COR-L47 (cell line): ENCODE measurements around the gene DMRTA1.
A peak's percentile ranks its signal among the peaks of the same experiment; 100 is the strongest.
"Not testable (repeated sequence)": the region's sequence is repeated elsewhere in the genome, so short reads cannot be mapped to it uniquely, and the experiment has no call there.

ENCODE experiments used
- DNase-seq: peaks from one replicate; lab custom pipeline; 2025; lab: John Stamatoyannopoulos, UW

DMRTA1 gene, protein sequence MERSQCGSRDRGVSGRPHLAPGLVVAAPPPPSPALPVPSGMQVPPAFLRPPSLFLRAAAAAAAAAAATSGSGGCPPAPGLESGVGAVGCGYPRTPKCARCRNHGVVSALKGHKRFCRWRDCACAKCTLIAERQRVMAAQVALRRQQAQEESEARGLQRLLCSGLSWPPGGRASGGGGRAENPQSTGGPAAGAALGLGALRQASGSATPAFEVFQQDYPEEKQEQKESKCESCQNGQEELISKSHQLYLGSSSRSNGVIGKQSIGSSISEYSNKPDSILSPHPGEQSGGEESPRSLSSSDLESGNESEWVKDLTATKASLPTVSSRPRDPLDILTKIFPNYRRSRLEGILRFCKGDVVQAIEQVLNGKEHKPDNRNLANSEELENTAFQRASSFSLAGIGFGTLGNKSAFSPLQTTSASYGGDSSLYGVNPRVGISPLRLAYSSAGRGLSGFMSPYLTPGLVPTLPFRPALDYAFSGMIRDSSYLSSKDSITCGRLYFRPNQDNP

DNA sequence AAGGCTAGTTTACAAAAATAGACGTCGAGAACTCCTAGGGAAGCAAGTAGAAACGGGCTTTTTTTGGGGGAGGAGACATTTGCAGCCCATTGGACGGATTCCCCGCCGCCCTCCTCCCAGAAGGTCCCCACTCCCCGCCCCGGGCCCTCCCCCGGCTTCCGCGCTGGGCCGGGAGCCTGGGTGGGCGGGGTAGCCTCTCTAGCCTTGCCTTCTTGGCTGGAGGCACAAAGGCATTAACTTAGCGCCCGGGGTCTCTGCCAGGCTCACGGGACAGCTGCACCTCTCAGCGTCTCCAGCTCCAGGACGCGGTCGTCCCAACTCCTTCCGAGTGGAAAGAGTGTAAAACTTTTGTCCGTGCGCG lies at the start of gene DMRTA1:
DMRTA1 (plus strand) TSS at position 236 of the 361 bp plus-strand sequence. CDS start 242 bp downstream, outside the sequence.
- DNase-seq: peak; percentile 72

DNA sequence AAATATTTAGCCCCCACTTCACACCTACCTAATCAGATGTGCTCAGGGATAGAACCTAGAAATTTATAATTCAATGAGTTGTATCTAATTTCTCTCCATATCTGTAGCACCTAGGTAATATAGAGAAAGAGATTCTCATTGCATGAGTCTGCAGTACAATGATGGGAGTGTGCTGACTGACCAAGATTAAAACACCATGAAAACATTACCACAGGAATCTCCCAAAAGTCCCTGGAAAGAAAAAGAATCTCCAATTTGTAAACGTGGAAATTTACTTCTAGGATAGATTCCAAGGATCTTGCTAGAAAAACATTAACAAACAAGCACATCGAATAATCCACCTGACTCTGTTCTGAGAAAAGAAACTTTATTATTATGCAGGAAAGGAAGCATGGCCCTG lies 45.0 kb upstream of the DMRTA1 start:
- no peak for DNase-seq

DNA sequence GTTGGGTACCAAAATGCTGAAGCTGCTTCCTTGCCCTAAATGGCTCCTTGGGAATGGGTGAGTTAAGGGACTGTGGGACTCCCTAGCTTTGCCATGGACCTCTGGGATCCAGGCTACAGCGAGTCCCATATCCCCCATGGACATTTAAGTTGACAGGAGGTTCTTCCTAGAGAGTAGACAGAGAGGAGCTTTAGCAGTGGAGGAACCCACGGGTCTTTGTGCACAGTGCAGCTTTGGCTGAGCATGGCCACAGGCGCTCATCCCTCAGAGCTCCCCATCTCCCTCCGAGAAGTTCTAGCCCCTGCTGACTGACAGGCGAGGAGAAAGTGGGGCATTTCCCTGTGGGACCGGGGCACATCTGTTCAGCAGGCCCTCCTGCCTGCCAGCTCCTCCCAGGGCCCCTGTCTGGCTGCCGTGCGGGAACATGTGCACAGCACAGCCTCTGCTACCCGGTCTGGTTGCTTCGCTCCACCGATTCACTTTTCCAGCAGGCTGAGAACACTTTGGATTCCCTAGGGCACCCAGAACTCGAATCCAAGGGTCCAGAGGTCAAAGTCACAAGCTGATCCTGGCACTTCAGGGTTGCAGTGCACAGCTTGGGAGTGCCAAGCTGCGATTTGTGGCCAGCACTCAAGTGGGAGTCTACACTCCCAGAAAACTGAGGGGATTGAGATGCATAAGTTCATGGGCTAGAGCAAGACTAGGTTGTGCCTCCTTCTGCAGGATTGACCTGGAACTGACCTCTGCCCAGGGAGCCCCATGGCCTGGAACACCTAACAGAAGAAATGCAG lies 40.6 kb upstream of the DMRTA1 start:
- no peak for DNase-seq

DNA sequence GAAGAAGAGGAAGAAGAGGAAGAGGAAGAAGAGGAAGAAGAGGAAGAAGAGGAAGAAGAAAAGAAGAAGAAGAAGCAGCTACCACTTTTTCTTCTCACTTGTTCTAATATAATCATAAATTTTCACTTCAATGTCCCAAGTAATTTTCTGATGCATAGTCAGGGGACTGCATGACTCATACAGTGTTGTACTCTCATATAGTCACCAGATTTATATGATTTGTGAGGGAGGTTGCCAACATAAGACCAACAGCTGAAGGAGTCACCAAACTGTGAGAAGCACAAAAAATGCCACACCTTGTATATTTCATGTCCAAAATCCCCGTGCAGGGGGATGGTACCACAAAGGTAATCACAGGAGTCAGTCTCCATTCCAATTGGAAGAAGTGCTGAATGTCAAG lies 32.7 kb upstream of the DMRTA1 start:
- no peak for DNase-seq

DNA sequence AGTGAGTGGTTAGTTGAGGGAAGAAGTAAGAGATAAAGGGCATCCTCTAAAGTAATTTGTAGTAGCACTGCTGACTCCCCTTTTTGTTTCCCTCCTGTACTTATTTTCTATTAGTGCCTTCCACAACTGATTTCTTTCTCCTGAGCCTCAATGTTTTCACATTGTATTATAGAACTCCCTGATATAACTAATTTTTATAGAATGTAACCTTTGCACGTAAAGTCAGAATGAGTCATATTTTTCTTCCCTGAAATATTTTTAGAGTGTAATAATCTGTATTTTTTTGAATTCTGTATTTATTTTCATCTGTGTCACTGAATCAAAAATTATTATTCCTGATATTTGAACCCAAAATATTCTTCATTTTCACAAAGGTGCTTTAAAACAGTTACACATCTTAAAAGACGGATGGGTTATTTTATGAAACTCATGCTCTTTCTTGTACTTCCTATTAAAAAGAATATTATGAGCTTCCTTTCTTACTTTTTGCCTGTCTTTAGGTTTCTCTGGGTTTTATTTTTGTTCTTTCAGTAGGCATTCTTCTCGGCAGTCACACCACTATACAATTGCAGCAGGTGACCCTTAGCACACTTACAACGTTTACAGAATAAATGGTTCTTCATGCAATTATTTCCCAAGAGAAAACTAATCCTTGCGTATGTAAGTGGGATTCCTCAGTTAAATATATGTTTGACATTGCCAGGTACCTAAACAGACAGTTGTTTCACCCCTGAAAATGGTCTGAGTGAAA lies 30.5 kb upstream of the DMRTA1 start:
- no peak for DNase-seq

DNA sequence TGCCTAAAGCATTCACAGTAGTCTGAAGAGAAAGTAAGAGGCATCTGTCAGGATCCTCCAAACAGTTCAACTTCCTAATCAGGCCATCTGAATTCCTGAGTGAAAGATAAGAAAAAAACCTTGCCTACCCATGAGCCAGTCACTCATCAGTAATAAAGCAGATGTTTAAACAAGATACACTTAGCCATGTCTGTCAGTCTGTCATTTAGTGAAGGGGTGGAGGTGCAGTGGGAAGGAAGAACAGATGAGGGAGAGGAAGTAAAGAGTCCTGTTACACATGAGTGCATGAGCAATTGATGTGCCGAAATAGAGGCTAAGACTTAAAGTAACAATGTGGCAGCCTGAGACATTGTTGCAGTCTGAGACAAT lies 29.9 kb upstream of the DMRTA1 start:
- no peak for DNase-seq

DNA sequence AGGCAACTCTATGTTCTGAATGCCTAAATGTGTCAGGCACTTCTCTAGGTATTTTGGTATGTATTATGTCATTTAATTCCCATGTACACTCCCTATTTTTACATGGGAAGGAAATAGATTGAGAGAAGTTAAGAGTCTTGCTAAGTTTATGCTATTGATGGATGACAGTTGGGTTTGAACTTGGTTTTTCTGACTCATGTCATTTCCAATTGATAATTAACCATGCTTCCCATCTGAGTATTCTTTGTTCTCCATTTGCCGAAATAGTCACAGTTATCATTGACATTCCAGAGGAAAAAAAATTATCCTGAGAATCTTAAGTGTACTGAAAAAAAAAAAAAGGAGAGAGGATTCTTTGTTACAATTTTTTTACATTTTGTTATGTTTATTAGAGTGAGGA lies 23.1 kb upstream of the DMRTA1 start:
- no peak for DNase-seq

DNA sequence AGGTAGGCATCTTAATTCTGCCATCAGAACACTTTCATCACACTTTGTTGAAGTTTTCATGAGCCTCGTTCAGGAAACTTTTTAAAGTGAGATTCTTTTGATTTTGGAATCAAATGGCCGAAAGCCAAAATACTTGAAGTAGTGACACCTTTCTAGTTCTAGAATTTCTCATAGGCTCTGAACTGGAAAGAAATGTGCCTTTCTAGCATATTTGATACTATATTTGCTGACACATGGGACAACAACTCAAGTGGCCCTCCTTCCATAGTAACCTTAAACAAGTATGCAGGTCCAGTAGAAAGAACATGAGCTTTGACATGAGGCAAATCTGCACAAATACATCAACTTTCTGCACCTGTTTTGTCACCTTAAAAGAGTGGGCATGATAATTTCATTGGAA lies 22.0 kb upstream of the DMRTA1 start:
- no peak for DNase-seq

DNA sequence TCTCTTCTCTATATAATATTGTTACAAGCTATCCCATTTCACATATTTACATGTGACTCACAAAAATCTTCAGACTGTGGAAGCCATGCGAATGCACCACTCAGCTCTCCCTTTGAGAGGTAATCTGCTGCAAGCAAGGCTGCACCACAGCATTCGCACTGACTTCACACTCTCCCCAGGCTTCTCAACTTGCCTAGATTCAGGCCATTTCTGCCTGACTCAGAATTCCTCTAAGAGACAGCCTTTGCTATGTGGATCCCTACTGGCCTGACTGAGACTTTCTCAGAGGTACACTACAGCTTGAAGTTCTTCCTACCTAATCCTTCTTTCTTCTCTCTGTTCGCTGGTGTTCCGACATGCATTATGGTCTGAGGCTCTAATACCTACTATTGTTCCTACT lies 21.1 kb upstream of the DMRTA1 start:
- no peak for DNase-seq

DNA sequence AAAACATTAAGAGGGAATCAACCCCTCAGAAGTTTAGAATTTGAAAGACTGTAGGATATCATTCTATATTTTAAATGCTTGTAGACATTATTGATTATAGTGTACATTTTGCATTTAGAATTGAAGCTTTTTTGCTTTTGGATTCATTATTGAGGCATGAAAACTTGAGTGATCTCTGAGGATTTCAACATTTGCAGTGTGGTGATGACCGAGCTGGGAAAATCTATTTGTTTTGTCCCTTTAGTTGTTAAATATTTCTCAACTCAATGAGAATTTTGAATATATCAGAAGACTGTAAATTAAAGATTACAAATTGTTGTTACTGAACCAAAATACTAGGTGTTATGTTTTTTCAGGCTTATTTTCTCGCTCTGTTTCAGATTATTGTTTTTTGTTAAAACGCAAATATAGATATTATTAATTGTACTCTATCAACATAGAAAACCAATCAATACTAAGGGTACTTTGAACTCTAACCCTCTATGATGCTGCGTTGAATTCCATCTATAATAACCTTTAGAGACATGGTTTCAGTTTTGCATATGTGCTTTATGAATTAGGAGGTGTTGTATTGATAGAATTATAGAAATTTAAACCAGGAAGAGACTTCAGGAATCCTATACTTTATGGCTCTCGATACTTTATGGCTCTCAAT lies 19.3 kb upstream of the DMRTA1 start:
- no peak for DNase-seq

DNA sequence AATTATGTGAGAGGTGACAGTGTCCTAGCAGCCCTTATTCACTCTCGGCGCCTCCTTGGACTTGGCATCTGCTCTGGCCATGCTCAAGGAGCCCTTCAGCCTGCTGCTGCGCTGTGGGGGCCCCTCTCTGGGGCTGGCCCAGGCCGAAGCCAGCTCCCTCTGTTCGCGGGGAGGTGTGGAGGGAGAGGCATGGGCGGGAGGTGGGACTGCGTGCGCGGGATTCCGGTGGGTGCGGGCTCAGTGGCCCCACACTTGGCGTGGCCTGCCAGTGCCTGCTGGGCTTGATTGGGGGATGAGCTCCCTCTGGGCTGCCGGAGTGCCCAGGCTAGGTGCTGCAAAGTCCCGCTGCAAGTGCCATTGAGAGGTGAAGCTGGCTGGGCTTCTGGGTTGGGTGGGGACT lies 12.9 kb upstream of the DMRTA1 start:
- no peak for DNase-seq

DNA sequence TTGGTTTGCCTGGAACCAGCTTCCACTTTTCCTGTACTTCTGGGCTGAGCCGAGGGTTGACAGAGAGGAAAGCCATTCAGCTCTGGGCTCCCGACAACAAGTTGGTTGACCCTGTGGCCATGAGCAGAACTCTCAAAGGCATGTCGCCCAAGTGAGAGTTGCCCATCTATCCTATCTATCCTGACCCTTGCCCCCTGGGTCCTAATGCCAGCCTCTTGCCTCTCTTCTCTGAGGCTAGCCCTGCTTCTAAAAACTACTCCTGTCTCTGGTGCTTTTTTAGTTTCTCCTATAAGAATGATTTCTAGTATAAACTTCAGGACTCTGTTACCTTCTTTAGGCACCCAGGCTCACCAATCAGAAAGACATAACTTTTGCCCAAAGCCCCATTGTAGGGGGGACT lies 11.4 kb upstream of the DMRTA1 start:
- DNase-seq: not testable (repeated sequence)

DNA sequence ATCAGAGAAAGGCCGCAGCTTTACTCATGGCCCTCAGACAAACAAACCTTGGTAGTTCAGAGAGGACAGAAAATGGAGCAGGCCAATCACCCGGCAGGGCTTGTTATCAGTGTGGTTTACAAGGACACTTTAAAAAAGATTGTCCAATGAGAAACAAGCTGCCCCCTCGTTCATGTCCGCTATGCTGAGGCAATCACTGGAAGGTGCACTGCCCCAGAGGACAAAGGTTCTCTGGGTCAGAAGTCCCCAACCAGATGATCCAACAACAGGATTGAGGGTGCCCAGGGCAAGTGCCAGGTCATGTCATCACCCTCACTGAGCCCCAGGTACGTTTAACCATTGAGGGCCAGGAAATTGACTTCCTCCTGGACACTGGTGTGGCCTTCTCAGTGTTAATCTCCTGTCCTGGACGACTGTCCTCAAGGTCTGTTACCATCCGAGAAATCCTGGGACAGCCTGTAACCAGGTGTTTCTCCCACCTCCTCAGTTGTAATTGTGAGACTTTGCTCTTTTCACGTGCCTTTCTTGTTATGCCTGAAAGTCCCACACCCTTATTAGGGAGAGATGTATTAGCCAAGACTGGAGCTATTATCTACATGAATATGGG lies 9.1 kb upstream of the DMRTA1 start:
- not testable (repeated sequence) for DNase-seq

DNA sequence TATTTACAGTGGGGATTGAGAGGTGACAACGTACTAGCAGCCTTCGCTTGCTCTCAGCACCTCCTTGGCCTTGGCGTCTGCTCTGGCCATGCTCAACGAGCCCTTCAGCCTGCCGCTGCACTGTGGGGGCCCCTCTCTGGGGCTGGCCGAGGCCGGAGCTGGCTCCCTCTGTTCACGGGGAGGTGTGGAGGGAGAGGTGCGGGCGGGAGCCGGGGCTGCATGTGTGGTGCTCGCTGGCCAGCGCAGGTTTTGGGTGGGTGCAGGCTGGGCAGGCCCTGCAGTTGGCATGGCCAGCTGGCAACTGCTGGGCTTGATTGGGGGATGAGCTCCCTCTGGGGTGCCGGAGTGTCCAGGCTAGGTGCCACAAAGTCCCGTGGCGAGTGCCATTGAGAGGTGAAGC lies 5.8 kb upstream of the DMRTA1 start:
- DNase-seq: no peak

DNA sequence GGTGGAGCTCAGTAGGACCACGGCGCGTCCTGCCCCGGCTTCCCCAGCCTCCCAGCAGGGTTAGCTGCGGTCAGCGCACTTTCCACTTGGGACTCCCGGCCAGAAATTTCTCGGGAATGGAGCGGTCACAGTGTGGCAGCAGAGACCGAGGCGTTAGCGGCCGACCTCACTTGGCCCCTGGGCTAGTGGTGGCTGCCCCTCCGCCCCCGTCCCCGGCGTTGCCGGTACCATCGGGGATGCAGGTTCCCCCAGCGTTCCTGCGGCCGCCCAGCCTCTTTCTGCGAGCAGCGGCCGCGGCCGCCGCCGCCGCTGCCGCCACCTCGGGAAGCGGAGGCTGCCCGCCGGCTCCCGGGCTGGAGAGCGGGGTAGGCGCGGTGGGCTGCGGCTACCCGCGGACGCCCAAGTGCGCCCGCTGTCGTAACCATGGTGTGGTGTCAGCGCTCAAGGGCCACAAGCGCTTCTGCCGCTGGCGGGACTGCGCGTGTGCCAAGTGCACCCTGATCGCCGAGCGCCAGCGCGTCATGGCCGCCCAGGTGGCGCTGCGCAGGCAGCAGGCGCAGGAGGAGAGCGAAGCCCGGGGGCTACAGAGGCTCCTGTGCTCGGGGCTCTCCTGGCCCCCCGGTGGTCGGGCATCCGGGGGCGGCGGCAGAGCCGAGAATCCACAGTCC lies 460 bp downstream of the DMRTA1 start:
- DNase-seq: peak; percentile 82

DNA sequence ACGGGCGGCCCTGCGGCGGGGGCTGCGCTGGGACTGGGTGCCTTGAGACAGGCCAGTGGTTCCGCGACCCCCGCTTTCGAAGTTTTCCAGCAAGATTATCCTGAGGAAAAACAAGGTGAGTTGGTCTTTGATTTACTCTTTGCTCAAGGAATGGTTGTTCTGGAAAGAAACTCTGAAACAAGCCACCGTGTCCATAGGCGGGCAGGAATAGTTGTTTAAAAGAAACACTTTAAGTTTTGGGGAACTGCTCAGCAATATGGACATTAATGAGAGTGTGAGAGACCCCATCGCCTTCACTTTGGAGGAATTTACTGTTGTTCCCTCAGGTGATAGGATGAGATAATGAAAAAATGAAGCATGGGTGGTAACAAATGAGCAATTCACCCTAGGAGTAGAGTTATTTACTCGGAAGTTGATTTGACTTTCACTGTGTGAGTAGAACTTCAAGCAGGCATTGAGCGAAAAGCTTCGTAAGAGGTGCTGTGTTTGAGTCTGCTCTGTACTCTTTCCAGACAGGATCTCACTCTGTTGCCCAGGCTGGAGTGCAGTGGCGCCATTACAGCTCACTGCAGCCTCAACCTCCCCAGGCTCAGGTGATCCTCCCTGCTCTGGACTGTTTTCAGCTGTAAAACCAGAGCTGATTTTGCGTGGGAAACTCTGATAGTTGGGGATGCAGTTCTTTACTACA lies 1.1 kb downstream of the DMRTA1 start:
- no peak for DNase-seq

DNA sequence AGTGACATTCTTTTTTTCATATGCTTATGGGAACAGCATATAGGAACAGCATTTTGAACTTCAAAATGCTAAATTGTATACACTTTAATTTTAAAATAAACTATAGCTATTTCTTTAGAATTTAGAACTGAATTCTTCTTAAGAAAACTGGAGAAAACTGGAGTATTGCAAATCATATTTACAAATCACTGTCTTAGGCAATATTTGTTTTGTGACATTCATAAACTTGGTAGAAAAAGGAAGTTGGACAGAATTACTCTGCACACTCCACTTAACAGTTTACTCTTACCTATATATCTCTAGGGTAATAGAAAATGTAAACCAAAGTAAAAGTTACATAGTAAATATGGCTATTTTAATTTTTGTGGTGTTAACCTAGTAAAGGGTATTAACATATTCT lies 3.1 kb downstream of the DMRTA1 start:
- no peak for DNase-seq

DNA sequence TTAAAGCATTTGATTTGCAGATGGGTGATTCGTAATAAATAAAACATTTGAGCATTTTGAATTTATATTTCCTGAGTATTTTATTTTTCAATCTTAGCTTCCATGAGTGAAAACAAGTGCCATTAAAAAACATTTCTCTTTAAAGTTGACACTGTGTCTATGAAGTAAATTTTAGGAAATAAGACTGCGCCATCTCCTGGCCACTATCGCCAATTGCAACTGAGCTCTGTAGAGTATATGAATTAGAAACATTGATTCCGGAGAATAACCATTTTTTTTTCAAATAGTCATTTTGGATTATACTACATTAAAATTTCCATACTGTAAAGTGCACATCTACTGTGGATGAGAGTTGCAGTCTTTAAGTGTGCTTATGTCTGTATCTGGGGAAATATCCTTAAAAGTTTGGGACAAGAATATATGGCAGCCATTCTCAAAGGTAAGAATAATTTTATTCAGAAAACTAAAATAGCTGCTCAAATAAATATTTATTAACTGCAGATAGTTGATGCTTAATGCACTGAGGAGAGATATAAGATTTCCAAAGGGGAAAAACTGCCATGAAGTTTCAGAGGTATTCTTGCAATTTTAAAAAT lies 5.9 kb downstream of the DMRTA1 start:
- peak; percentile 41 for DNase-seq

DNA sequence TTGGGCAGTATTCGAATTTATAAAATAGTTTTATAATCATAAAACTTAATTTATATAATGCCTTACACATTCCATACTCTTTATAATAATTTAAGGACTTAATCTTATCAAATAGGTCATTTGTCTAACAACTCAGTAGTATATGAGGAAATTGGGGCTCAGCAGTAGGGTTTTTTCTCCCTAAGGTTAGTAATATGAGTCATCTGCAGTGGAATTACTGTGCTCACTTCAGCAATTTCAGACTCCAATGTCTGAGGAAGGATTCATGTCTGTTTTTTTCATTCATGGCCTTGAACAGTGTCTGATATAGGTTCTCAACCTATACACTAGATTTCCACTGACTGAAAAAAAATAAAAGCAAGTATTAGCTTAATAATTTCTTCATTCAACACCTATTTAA lies 7.4 kb downstream of the DMRTA1 start:
- DNase-seq: no peak

DNA sequence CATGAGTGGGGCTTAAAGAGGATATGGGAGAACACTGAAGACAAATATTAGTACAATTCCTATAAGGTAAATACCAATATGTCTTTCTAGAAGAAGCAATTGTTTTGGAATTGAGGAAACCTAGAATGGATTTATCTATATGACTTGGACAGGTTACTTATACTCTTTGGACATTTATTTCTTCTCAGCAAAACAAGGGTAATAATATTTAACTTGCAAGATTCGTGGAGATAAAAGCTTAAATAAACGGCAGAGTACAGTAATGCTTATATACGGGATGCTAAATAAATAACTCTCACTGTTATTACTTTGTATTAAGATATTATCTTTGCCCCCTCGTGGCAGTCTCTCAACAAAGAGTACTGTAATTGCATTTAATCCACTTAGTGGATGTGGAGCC lies 8.6 kb downstream of the DMRTA1 start:
- DNase-seq: no peak
